HepG2 (cell line): ENCODE data around the gene AP3B2. TPM values are rescaled to one million over a fixed set of nuclear protein-coding genes. Genes with fewer than 3 reads are reported as not detected.

Experiments used
- ATAC-seq: fragments of 200-7000 bp; cut with Tn5 transposase; 3 replicates; pipeline ENCODE4 v1.9.1; 2020; ENCODE audit warnings: mild to moderate bottlenecking, moderate library complexity
- BruUV-seq: library from RNA; stranded (reverse); fragments of 400-500 nt; replicated peaks from 2 replicates; lab custom pipeline; 2021; lab: Mats Ljungman, UMichigan
- CTCF ChIA-PET: fragments of 300-600 bp; formaldehyde crosslinking; extraction: SDS; loops from one replicate; lab custom pipeline; 2021; ENCODE audit warnings: low total read pairs, inconsistent platforms, low intra/inter-chr PET ratio; lab: Yijun Ruan, JAX
- POLR2A ChIA-PET: fragments of 350-600 bp; sonication (Branson Sonifier 250); formaldehyde crosslinking; loops from one replicate; lab custom pipeline; 2020; ENCODE audit warnings: antibody characterized with exemption, inconsistent platforms; lab: Yijun Ruan, JAX
- DNase-seq: peaks from one replicate; pipeline ENCODE4 v3.0.0-alpha.2; 2015; ENCODE audit warnings: low spot score
- FAIRE-seq: peaks from 3 replicates; lab custom pipeline; 2011; peaks lifted over from hg19 to GRCh38; lab: Jason Lieb, UNC
- H2AFZ ChIP-seq: one replicate; pipeline ENCODE4 v1.6.1; 2011; ENCODE audit warnings: low read length, inconsistent platforms
- H3K27ac ChIP-seq: fragments of 300-600 bp; 3 replicates; pipeline ENCODE4 v1.8.0; 2011; ENCODE audit warnings: mixed run types, mild to moderate bottlenecking, mixed read lengths, low read length, inconsistent platforms; ENCODE audit not compliant: insufficient read depth; ENCODE audit errors: extremely low read length
- H3K27me3 ChIP-seq, 2 experiments: fragments of 200-600 bp in 1 of 2; 2 replicates in 1 of 2; 3 replicates in 1 of 2; pipeline versions ENCODE4 v1.6.0 to v1.8.0; 2011; ENCODE audit warnings: low read length in 2 of 2, mild to moderate bottlenecking in 2 of 2, moderate library complexity in 2 of 2, inconsistent platforms in 1 of 2; ENCODE audit not compliant: insufficient read depth in 2 of 2, control insufficient read depth in 1 of 2
- H3K36me3 ChIP-seq, 2 experiments: fragments of 200-600 bp in 1 of 2; replicated peaks in 1 of 2; 2 replicates in 1 of 2; 3 replicates in 1 of 2; pipeline versions ENCODE4 v1.5.1 to v1.8.0; 2011; ENCODE audit warnings: low read length in 2 of 2, inconsistent platforms in 1 of 2; ENCODE audit not compliant: insufficient read depth in 2 of 2, control insufficient read depth in 1 of 2
- H3K4me1 ChIP-seq: 2 replicates; pipeline ENCODE4 v1.5.1; 2012; ENCODE audit warnings: low read length, inconsistent platforms; ENCODE audit not compliant: insufficient read depth
- H3K4me2 ChIP-seq: 2 replicates; pipeline ENCODE4 v1.6.0; 2011; ENCODE audit warnings: low read depth, low read length, inconsistent platforms
- H3K4me3 ChIP-seq, 3 experiments: fragments of 200-600 bp in 1 of 3; sonication (generic), shearing (Covaris generic) in 1 of 3; replicated peaks in 1 of 3; 2 replicates each; pipeline ENCODE4 v1.5.1; 2011 to 2016; ENCODE audit warnings: low read length in 3 of 3, inconsistent platforms in 2 of 3, low read depth in 2 of 3, mild to moderate bottlenecking in 2 of 3, control low read depth in 1 of 3, mixed read lengths in 1 of 3; ENCODE audit not compliant: insufficient read depth in 1 of 3
- H3K79me2 ChIP-seq: one replicate; pipeline ENCODE4 v1.6.1; 2011; ENCODE audit warnings: low read length, inconsistent platforms; ENCODE audit not compliant: insufficient read depth
- H3K9ac ChIP-seq: 2 replicates; pipeline ENCODE4 v1.6.0; 2011; ENCODE audit warnings: mild to moderate bottlenecking, low read depth, low read length, inconsistent platforms; ENCODE audit not compliant: insufficient read depth
- H3K9me3 ChIP-seq: 2 replicates; pipeline ENCODE4 v1.5.1; 2012; ENCODE audit warnings: mild to moderate bottlenecking, low read length
- H4K20me1 ChIP-seq: 2 replicates; pipeline ENCODE4 v1.6.0; 2011; ENCODE audit warnings: inconsistent platforms, mild to moderate bottlenecking, low read length, moderate library complexity; ENCODE audit not compliant: insufficient read depth
- ARNT2 ChIP-seq: sonication (generic); formaldehyde crosslinking; IDR thresholded peaks from 2 replicates; pipeline ENCODE4 v1.8.0; 2022; ENCODE audit warnings: mild to moderate bottlenecking, low read depth, missing genetic modification reagents, moderate library complexity
- ATF1 ChIP-seq: IDR thresholded peaks from 2 replicates; pipeline ENCODE4 v1.6.1; 2016; ENCODE audit warnings: mild to moderate bottlenecking, control low read depth
- FOXJ3 ChIP-seq: sonication (generic); formaldehyde crosslinking; IDR thresholded peaks from 2 replicates; pipeline ENCODE4 v1.4.0; 2020; ENCODE audit warnings: missing genetic modification reagents, mild to moderate bottlenecking, borderline replicate concordance
- HCFC1 ChIP-seq: fragments of 150-350 bp; IDR thresholded peaks from 2 replicates; pipeline ENCODE4 v1.6.1; 2014; ENCODE audit warnings: low read depth, low read length
- PAF1 ChIP-seq: IDR thresholded peaks from 2 replicates; pipeline ENCODE4 v1.6.1; 2016; ENCODE audit warnings: missing genetic modification reagents, missing compliant biosample characterization
- PHB2 ChIP-seq: fragments of 450-650 bp; IDR thresholded peaks from 2 replicates; pipeline ENCODE4 v1.6.1; 2018; ENCODE audit not compliant: partially characterized antibody
- SMC3 ChIP-seq: IDR thresholded peaks from 2 replicates; pipeline ENCODE4 v1.6.1; 2011; ENCODE audit warnings: low read length, improper control_type of control experiment
- SOX5 ChIP-seq: IDR thresholded peaks from 2 replicates; pipeline ENCODE4 v1.6.1; 2016; ENCODE audit warnings: borderline replicate concordance
- ZBTB20 ChIP-seq: sonication (generic); formaldehyde crosslinking; IDR thresholded peaks from 2 replicates; pipeline ENCODE4 v1.8.1; 2023; ENCODE audit warnings: missing genetic modification reagents, low read depth, mild to moderate bottlenecking, borderline replicate concordance
- ZNF629 ChIP-seq: sonication (generic); formaldehyde crosslinking; conservative IDR thresholded peaks from 2 replicates; pipeline ENCODE4 v1.5.0; 2020; ENCODE audit warnings: missing genetic modification reagents
- ZNF652 ChIP-seq: IDR thresholded peaks from 2 replicates; pipeline ENCODE4 v1.6.1; 2016; ENCODE audit warnings: low read depth, borderline replicate concordance
- ZNF782 ChIP-seq: sonication (generic); formaldehyde crosslinking; IDR thresholded peaks from 2 replicates; pipeline ENCODE4 v1.4.0; 2020; ENCODE audit warnings: missing genetic modification reagents, mild to moderate bottlenecking, borderline replicate concordance
- WGBS: methylation state at CpG from one replicate; pipeline ENCODE4 v1.1.6; 2017; ENCODE audit warnings: low lambda C conversion rate; 5-methylcytosine and 5-hydroxymethylcytosine counted together
- in situ Hi-C: cut with HindIII; loops from 2 replicates; pipeline ENCODE4 v1.10.0; 2017; ENCODE audit warnings: low pct_unique_long_range_greater_than_20kb; ENCODE audit not compliant: extremely low pct_ligation_motif_present
- intact Hi-C: fragments of 100-400 bp; cut with micrococcal nuclease; formaldehyde crosslinking; loops from one replicate; pipeline ENCODE4 v1.10.0; 2022; ENCODE audit not compliant: unreplicated experiment
- polyA plus RNA-seq, 8 experiments: library from polyadenylated mRNA; depleted of rRNA in 3 of 8; stranded (reverse) in 7 of 8; unstranded in 1 of 8; fragments of >200 nt; fragmentation: Illumina TruSeq in 4 of 8; extraction: Trizol in 4 of 8; gene quantifications; 2 replicates each; pipeline versions ENCODE4 v1.2.1 to v1.2.3, GENCODE V29; 2011 to 2016; ENCODE audit warnings: low read depth in 4 of 8, missing spikeins in 1 of 8, mixed read lengths in 1 of 8; ENCODE audit not compliant: insufficient read depth in 1 of 8
- total RNA-seq, 5 experiments: library from RNA; depleted of rRNA; stranded (reverse); fragments of >200 nt; fragmentation: Illumina TruSeq; extraction: Trizol; gene quantifications; 2 replicates each; pipeline ENCODE4 v1.2.3, GENCODE V29; 2016; ENCODE audit warnings: low read depth in 1 of 5
- TF ChIP-seq, protein P1 (sequence below): sonication (generic); formaldehyde crosslinking; IDR thresholded peaks from 2 replicates; pipeline ENCODE4 v1.8.0; 2022; ENCODE audit warnings: low read depth, missing genetic modification reagents
- TF ChIP-seq, protein P2 (sequence below): fragments of 450-650 bp; IDR thresholded peaks from 2 replicates; pipeline ENCODE4 v1.6.1; 2017; ENCODE audit warnings: mild to moderate bottlenecking
- TF ChIP-seq, protein P3 (sequence below): sonication (generic); formaldehyde crosslinking; IDR thresholded peaks from 2 replicates; pipeline ENCODE4 v1.4.0; 2020; ENCODE audit warnings: missing genetic modification reagents, borderline replicate concordance

Gene AP3B2
- total and polyA plus RNA-seq, 2 of the 13 experiments (the other 11 are each of a cell fraction or from before 2014, with no cell fraction given): not detected

DNA sequence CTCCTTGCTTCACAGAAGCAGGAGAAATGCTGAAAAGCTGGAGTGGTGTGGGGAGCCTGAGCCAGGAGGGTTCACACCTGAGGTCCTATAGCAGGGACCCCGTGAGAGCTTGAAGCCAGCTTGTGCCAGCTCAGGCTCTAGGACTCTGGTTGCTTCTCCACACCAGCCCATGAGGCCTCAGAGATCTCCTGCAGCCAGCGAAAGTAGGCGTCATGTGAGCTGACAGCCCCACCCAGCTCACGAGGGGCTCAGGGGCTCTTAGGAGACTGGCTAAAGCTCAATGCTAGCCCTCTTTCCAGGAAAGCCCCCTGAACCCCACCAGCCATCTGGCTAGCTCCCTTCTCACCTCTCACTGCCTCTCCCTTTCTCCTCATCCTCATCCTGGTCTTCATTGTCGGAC lies 45.7 kb downstream of the AP3B2 start:
- H3K27me3 ChIP-seq: 0 out of 5 replicates have a peak, but pooled peaks cover 0 to 3% of the 10 kb centered on the region in 2 experiments
- FAIRE-seq (no peak), DNase-seq (no peak), ATAC-seq (no peak)
- H3K27ac ChIP-seq: no peak overlapping the region
- WGBS: 10% methylated on average over 3 of the region's 5 CpGs
- H3K4me2 ChIP-seq: no peak overlapping the region
- TF ChIP-seq SMC3 (no peak), PHB2 (no peak), ZNF782 (no peak)
- intact Hi-C loops: no loop called here
- H4K20me1 ChIP-seq: no peaks in the 10 kb centered on the region
- no TSS peak for BruUV-seq
- H3K4me3 ChIP-seq: no peak overlapping the region
- no peak overlapping the region for H3K9ac ChIP-seq
- H3K9me3 ChIP-seq: no peaks in the 10 kb centered on the region
- H2AFZ ChIP-seq: no peak overlapping the region
- H3K4me1 ChIP-seq: no peaks in the 10 kb centered on the region
- CTCF ChIA-PET: no interaction called here
- POLR2A ChIA-PET: no interaction called here
- H3K36me3 ChIP-seq: no peaks in the 10 kb centered on the region
- in situ Hi-C loops: no loop called here
- H3K79me2 ChIP-seq: no peaks in the 10 kb centered on the region

DNA sequence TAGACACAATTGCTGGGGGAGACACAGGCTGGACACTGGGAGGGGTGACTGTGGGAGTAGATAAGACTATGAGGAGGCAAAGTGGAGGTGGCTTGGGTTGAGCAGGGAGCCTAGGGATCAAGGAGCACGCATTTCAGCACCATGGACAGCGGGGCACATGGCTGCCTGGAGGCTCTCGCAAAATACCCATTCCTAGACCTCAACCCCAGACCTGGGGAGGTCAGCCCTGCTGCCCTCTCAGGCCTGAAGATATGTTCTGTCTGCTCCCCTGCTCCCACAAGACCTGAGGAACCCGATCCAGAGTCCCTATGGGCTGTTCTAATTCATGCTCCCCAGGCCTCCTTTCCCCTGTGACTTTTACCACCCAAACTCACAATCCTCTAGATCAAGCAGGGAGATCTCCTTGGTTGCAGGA lies 46.5 kb downstream of the AP3B2 start:
- Histone ChIP-seq H3K4me2 (no peak overlapping the region), H4K20me1 (no peaks in the 10 kb centered on the region), H3K36me3 (no peaks in the 10 kb centered on the region), H3K79me2 (no peaks in the 10 kb centered on the region), H3K4me1 (no peaks in the 10 kb centered on the region), H3K27ac (no peak overlapping the region), H3K9me3 (no peaks in the 10 kb centered on the region), H2AFZ (no peak overlapping the region), H3K9ac (no peak overlapping the region), H3K27me3 (0 out of 5 replicates have a peak, but pooled peaks cover 0 to 3% of the 10 kb centered on the region in 2 experiments), H3K4me3 (no peak overlapping the region)
- ChIA-PET CTCF (no interaction called here), POLR2A (no interaction called here)
- no peak for FAIRE-seq
- intact Hi-C loops (no loop called here), in situ Hi-C loops (no loop called here)
- WGBS: 0% methylated on average over 3 of the region's 4 CpGs
- DNase-seq: peak; percentile 36
- peak; percentile 79 for ATAC-seq
- BruUV-seq: no TSS peak
- TF ChIP-seq ZNF629 (no peak), HCFC1 (no peak), FOXJ3 (no peak), SOX5 (CRISPR knock-in tag) (peak; percentile 36; the same call in 1 of the 2 replicates), ATF1 (CRISPR knock-in tag) (no peak), ZBTB20 (CRISPR knock-in tag) (peak; percentile 72; the same call in 1 of the 2 replicates), ZNF652 (CRISPR knock-in tag) (no peak), ARNT2 (peak; percentile 55; the same call in 1 of the 2 replicates), PAF1 (CRISPR knock-in tag) (no peak)
- TF ChIP-seq, protein P1, sequence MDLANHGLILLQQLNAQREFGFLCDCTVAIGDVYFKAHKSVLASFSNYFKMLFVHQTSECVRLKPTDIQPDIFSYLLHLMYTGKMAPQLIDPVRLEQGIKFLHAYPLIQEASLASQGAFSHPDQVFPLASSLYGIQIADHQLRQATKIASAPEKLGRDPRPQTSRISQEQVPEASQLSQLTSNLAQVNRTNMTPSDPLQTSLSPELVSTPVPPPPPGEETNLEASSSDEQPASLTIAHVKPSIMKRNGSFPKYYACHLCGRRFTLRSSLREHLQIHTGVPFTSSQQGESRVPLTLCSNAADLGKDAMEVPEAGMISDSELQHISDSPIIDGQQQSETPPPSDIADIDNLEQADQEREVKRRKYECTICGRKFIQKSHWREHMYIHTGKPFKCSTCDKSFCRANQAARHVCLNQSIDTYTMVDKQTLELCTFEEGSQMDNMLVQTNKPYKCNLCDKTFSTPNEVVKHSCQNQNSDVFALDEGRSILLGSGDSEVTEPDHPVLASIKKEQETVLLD (CRISPR knock-in tag): no peak
- TF ChIP-seq, protein P2, sequence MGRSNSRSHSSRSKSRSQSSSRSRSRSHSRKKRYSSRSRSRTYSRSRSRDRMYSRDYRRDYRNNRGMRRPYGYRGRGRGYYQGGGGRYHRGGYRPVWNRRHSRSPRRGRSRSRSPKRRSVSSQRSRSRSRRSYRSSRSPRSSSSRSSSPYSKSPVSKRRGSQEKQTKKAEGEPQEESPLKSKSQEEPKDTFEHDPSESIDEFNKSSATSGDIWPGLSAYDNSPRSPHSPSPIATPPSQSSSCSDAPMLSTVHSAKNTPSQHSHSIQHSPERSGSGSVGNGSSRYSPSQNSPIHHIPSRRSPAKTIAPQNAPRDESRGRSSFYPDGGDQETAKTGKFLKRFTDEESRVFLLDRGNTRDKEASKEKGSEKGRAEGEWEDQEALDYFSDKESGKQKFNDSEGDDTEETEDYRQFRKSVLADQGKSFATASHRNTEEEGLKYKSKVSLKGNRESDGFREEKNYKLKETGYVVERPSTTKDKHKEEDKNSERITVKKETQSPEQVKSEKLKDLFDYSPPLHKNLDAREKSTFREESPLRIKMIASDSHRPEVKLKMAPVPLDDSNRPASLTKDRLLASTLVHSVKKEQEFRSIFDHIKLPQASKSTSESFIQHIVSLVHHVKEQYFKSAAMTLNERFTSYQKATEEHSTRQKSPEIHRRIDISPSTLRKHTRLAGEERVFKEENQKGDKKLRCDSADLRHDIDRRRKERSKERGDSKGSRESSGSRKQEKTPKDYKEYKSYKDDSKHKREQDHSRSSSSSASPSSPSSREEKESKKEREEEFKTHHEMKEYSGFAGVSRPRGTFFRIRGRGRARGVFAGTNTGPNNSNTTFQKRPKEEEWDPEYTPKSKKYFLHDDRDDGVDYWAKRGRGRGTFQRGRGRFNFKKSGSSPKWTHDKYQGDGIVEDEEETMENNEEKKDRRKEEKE: no peak
- TF ChIP-seq, protein P3, sequence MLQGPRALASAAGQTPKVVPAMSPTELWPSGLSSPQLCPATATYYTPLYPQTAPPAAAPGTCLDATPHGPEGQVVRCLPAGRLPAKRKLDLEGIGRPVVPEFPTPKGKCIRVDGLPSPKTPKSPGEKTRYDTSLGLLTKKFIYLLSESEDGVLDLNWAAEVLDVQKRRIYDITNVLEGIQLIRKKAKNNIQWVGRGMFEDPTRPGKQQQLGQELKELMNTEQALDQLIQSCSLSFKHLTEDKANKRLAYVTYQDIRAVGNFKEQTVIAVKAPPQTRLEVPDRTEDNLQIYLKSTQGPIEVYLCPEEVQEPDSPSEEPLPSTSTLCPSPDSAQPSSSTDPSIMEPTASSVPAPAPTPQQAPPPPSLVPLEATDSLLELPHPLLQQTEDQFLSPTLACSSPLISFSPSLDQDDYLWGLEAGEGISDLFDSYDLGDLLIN (CRISPR knock-in tag): peak; percentile 50; the same call in 1 of the 2 replicates
